Thyroid gland (tissue), 4 donors: ENCODE results near the gene DLK1.

Source experiments
- POLR2A ChIP-seq, 2 donors: fragments of 450-650 bp; IDR thresholded peaks; one replicate each; pipeline ENCODE4 v1.6.1; 2017; ENCODE audit warnings: antibody characterized with exemption in 2 of 2, mild to moderate bottlenecking in 2 of 2, moderate library complexity in 1 of 2
- TF ChIP-seq, protein P1 (sequence below), 6 experiments: fragments of 200-600 bp in 3 of 6; fragments of 450-650 bp in 3 of 6; sonication (generic) in 3 of 6; IDR thresholded peaks; one replicate each; pipeline ENCODE4 v1.5.1; 2016 to 2019; ENCODE audit warnings: antibody characterized with exemption in 6 of 6, mild to moderate bottlenecking in 2 of 6, inconsistent platforms in 1 of 6, moderate library complexity in 1 of 6

GRCh38 chr14:100679153-100679552 is 47.5 kb upstream of the DLK1 start:
- TF ChIP-seq, protein P1, sequence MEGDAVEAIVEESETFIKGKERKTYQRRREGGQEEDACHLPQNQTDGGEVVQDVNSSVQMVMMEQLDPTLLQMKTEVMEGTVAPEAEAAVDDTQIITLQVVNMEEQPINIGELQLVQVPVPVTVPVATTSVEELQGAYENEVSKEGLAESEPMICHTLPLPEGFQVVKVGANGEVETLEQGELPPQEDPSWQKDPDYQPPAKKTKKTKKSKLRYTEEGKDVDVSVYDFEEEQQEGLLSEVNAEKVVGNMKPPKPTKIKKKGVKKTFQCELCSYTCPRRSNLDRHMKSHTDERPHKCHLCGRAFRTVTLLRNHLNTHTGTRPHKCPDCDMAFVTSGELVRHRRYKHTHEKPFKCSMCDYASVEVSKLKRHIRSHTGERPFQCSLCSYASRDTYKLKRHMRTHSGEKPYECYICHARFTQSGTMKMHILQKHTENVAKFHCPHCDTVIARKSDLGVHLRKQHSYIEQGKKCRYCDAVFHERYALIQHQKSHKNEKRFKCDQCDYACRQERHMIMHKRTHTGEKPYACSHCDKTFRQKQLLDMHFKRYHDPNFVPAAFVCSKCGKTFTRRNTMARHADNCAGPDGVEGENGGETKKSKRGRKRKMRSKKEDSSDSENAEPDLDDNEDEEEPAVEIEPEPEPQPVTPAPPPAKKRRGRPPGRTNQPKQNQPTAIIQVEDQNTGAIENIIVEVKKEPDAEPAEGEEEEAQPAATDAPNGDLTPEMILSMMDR (IDR thresholded peaks at IDR 0.05): no peak
- no peak for TF ChIP-seq POLR2A (IDR thresholded peaks at IDR 0.05)
